KBM-7 (cell line): ENCODE results near the gene LRIG3.
"Not testable (repeated sequence)": the region's sequence is repeated elsewhere in the genome, so short reads cannot be mapped to it uniquely, and the experiment has no call there.

ENCODE experiments used
- DNase-seq: peaks from one replicate; pipeline ENCODE4 v3.0.0-alpha.2; 2015
- in situ Hi-C: fragments of 300-500 bp; cut with MboI; formaldehyde crosslinking; loops from 2 replicates; pipeline ENCODE4 v1.14.3; 2020; ENCODE audit warnings: low sequenced_read_pairs, low pct_unique_long_range_greater_than_20kb, mixed read lengths

LRIG3 gene

GRCh38 chr12:58914457-58914856, 5.8 kb downstream of the LRIG3 start:
- in situ Hi-C loops: no loop called here
- no peak for DNase-seq

DNA sequence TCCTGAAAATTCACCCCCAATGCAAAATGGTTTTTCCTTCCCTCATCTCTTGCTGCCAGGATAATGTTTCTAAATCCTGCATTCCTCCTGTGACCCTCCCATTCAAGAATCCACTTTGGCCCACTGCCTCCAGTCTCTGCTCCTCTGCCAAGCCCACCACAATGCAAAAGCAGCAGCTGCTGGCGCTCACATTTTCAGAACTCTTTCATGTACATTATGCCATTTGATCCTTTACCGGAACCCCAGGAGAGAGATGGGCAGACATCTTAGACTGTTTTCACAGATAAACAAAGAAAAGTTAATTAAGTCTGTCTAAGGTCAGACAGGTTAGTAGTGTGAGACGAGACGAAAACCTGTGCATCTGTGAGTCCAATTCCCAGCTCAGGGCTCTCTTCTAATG, 12.9 kb downstream of the LRIG3 start:
- in situ Hi-C loops: no loop called here
- no peak for DNase-seq

DNA sequence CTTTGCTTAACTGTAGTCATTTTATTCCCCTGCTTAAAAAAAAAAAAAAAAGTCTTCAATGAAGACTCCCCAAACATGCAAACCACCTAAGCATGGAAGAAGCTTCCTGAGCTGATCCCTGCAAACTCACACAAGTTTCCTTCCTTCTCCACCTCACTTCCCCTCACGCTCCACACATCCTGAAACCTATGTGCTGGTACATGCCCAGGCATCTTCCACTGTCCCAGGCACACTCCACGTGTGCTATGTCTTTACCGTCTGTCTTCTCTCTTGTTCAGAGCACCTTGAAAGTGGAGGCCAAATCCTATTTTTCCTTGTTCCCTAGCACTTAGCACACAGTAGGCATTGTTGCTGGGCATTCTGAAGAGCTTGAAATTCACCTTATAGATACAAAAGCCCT, 13.4 kb downstream of the LRIG3 start:
- in situ Hi-C loops: no loop called here

GRCh38 chr12:58905422-58905821, 14.9 kb downstream of the LRIG3 start:
- in situ Hi-C loops: no loop called here
- DNase-seq: no peak

More for the DNA sequence above, 13.4 kb downstream of the LRIG3 start:
- DNase-seq: no peak

DNA sequence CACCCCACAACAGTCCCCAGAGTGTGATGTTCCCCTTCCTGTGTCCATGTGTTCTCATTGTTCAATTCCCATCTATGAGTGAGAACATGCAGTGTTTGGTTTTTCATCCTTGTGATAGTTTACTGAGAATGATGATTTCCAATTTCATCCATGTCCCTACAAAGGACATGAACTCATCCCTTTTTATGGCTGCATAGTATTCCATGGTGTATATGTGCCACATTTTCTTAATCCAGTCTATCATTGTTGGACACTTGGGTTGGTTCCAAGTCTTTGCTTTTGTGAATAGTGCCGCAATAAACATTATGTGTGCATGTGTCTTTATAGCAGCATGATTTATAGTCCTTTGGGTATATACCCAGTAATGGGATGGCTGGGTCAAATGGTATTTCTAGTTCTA, 17.6 kb downstream of the LRIG3 start:
- DNase-seq, in situ Hi-C loops: not testable (repeated sequence)

GRCh38 chr12:58901664-58902063, 18.6 kb downstream of the LRIG3 start:
- DNase-seq: no peak
- in situ Hi-C loops: no loop called here

- DNase-seq: no peak
These were observed 22.3 kb downstream of the LRIG3 start for GRCh38 chr12:58897969-58898368.

DNA sequence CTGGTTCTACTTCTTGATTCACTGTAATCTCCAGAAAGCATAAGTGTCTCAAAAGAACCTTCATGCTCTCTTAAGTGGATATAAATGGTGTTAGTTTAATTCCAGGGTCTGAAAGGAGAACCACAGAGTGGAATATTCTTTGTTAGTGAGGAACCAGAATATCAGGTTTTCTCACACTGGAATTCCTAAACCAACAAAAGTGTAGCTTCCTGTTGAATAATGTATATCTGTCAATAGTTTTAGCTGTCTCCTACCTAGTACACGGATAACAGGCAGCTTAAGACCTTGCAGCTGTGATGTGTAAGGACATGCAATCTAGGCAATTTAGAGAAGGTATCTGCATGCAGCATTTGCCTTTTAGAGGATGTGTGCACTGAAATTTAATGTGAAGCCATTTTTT, 24.0 kb downstream of the LRIG3 start:
- DNase-seq: no peak
- in situ Hi-C loops: no loop called here

More at GRCh38 chr12:58897969-58898368, 22.3 kb downstream of the LRIG3 start:
- in situ Hi-C loops: no loop called here

- in situ Hi-C loops: no loop called here
- DNase-seq: no peak
These were observed 25.3 kb downstream of the LRIG3 start for GRCh38 chr12:58895053-58895452.

DNA sequence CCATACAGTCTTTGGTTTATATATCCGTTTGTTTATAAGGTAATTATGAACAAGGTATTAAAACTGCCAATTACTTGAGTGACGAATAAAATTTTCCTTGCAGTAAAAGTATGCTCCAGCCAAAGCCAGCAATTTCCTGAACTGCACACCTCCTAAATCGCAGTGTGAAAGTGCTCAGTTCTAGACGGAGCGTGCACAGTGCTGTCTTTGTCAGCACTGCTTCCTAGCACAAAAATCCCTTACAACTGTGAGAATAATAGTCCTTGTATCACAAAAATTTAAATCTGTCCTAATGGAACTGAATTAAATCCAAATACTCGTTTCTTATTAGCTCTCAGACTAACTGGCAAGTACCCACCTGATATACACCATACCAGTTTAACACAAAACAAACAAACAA, 26.3 kb downstream of the LRIG3 start:
- in situ Hi-C loops: no loop called here
- no peak for DNase-seq

DNA sequence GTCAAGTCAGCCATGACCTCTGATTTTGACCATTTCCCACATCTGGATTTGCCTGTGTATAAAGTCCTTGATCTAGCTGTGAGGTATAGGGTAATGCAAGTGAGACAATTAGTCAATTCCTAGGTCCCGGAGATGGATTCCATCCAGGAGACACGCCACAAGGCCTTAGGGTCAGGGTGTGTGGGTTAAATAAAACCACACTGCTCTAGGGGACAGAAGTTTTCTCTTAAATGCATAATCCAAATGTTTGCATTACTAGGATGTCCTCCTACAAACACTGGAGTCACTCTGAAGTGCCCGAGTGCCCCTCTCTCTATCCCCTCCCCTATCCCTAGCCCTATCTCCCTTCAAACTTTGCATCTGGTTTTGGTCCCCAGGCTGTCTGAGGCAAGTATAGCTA, 26.8 kb downstream of the LRIG3 start:
- no peak for DNase-seq
- in situ Hi-C loops: no loop called here

DNA sequence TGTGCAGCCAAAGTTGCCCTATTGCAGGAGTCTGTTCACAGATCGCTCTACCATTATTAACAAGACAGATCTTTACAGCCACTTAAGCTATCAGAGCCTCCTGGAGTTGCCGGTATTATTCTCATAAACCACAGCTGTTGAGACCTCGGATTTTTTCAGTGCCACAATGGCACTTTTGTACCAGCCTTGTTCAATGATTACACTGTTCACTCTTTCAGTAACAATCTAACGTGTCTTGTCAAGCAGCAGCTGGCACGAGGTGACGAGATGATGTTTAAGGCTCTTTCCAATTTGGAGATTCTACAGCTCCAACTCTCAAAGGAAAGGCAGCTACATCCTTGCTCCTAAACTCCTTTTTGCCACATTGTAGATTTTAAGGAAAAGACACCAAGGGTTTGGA, 30.7 kb downstream of the LRIG3 start:
- in situ Hi-C loops: no loop called here
- DNase-seq: no peak

GRCh38 chr12:58888131-58888783, 32.0 kb downstream of the LRIG3 start:
- in situ Hi-C loops: no loop called here
- DNase-seq: no peak

GRCh38 chr12:58887068-58887467, 33.2 kb downstream of the LRIG3 start:
- no peak for DNase-seq
- in situ Hi-C loops: no loop called here

DNA sequence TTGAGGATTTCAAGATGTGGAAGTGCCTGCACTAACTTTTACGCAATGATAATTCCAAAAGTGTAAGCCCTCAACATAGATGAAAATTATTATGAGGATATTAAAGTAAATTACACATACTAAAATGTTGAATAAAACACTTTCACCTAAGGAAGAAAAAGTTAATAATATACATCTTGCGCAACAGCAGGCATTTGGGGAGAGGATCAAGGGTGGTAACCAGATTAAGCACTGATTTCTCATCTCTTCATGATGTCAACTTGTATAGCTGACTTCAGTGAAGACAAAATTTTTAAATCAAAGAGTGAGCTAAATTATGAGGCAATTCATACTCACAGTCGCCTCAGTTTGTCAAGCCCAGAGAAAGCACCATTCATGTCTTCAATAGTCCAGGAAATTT, 33.8 kb downstream of the LRIG3 start:
- in situ Hi-C loops: no loop called here
- DNase-seq: no peak

DNA sequence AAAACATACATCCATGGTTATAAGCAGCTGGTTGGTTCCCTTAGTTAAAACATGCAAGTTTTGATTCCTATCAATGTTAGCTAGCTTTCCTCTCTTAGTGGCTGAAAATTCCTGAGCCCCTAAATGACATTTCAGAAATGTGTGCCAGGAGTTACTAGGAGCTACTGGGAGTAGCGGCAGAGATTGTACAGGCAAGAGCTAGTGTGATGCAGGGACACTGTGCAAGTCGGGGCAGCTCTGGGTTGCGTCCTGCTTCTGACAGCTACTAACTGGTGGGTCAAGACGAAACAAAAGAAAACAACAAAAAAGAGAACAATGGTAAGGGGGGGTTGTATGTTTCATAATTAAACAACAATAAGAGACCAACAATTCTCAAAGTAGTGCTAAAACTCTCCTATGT, 35.4 kb downstream of the LRIG3 start:
- no peak for DNase-seq
- in situ Hi-C loops: no loop called here

- no peak for DNase-seq
- in situ Hi-C loops: no loop called here
These were observed 36.5 kb downstream of the LRIG3 start for GRCh38 chr12:58883576-58884334.

GRCh38 chr12:58882826-58883225, 37.5 kb downstream of the LRIG3 start:
- no peak for DNase-seq
- in situ Hi-C loops: no loop called here

GRCh38 chr12:58881816-58882215, 38.5 kb downstream of the LRIG3 start:
- in situ Hi-C loops: no loop called here
- no peak for DNase-seq

GRCh38 chr12:58880639-58881038, 39.7 kb downstream of the LRIG3 start:
- no peak for DNase-seq
- in situ Hi-C loops: no loop called here

DNA sequence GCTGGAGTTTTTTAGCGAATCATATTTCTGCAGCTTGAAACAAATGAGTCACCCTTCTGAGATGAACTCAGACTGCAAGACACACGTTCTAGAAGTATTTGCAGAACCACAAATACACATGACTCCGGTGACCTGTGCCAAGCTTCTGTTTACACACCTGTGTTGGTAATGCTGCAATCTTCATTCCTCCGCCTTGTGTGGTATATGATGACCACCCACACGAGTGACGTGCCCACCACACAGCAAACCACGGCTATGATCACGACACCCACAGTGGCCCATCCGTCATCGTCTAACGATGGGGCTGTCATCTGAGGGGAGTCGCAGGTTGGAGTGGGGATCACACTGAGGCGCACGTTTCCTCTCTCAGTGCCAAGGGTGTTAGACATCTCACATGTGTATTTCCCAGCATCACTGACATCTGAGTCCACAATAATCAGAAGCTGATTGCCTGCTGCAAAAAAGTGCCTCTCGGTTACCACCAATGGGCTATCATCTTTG, 43.0 kb downstream of the LRIG3 start:
- DNase-seq: no peak
- in situ Hi-C loops: no loop called here
